Endothelial cell of umbilical vein (primary cell): ENCODE data around the gene RPL37A. TPM values are rescaled to one million over a fixed set of nuclear protein-coding genes. Genes with fewer than 3 reads are reported as not detected.
A peak's percentile ranks its signal among the peaks of the same experiment; 100 is the strongest.

ENCODE experiments used
- BruUV-seq: library from RNA; stranded (reverse); fragments of 400-500 nt; replicated peaks from 2 replicates; lab custom pipeline; 2021; lab: Mats Ljungman, UMichigan
- CTCF ChIA-PET: fragments of 300-600, 350-600 bp; sonication (Branson Sonifier 250); formaldehyde crosslinking; loops from one replicate; lab custom pipeline; 2021; ENCODE audit warnings: antibody characterized with exemption, inconsistent platforms; lab: Charles Lee
- POLR2A ChIA-PET: fragments of 300-600, 350-600 bp; sonication (Branson Sonifier 250); formaldehyde crosslinking; loops from one replicate; lab custom pipeline; 2021; ENCODE audit warnings: antibody characterized with exemption, inconsistent platforms; lab: Charles Lee
- DNase-seq: peaks from one replicate; pipeline ENCODE4 v3.0.0-alpha.2; 2011; ENCODE audit warnings: low read depth, low spot score
- FAIRE-seq: peaks from 2 replicates; lab custom pipeline; 2011; peaks lifted over from hg19 to GRCh38; lab: Jason Lieb, UNC
- H2AFZ ChIP-seq: 2 replicates; pipeline ENCODE4 v1.6.0; 2012; ENCODE audit warnings: low read depth, low read length, control low read depth, inconsistent platforms
- H3K27ac ChIP-seq: 2 replicates; pipeline ENCODE4 v1.5.1; 2011; ENCODE audit warnings: low read depth, mild to moderate bottlenecking, control low read depth, low read length, moderate library complexity; ENCODE audit not compliant: insufficient read depth
- H3K27me3 ChIP-seq, 2 experiments: 2 replicates each; pipeline versions ENCODE4 v1.6.0 to v1.6.1; 2011; ENCODE audit warnings: low read length in 2 of 2, mixed read lengths in 1 of 2; ENCODE audit not compliant: control insufficient read depth in 2 of 2, insufficient read depth in 2 of 2
- H3K36me3 ChIP-seq, 2 experiments: 2 replicates in 1 of 2; 3 replicates in 1 of 2; pipeline ENCODE4 v1.5.1; 2011; ENCODE audit warnings: low read length in 2 of 2, mild to moderate bottlenecking in 1 of 2, moderate library complexity in 1 of 2; ENCODE audit not compliant: control insufficient read depth in 2 of 2, insufficient read depth in 2 of 2; ENCODE audit errors: extremely low read depth in 1 of 2
- H3K4me1 ChIP-seq: 3 replicates; pipeline ENCODE4 v1.5.1; 2011; ENCODE audit warnings: mild to moderate bottlenecking, low read length; ENCODE audit not compliant: control insufficient read depth, insufficient read depth; ENCODE audit errors: extremely low read depth
- H3K4me2 ChIP-seq: 2 replicates; pipeline ENCODE4 v1.6.1; 2011; ENCODE audit warnings: low read length, control low read depth, mixed read lengths; ENCODE audit not compliant: insufficient read depth
- H3K4me3 ChIP-seq, 3 experiments: fragments of 200-600 bp in 1 of 3; sonication (generic), shearing (Covaris generic) in 1 of 3; replicated peaks in 1 of 3; 2 replicates each; pipeline ENCODE4 v1.5.1; 2011 to 2016; ENCODE audit warnings: control low read depth in 3 of 3, low read length in 3 of 3, mild to moderate bottlenecking in 2 of 3, inconsistent platforms in 1 of 3, low read depth in 1 of 3, moderate library complexity in 1 of 3; ENCODE audit not compliant: insufficient read depth in 1 of 3
- H3K79me2 ChIP-seq: 2 replicates; pipeline ENCODE4 v1.6.0; 2012; ENCODE audit warnings: low read length, inconsistent platforms; ENCODE audit not compliant: control insufficient read depth, insufficient read depth
- H3K9ac ChIP-seq: replicated peaks from 2 replicates; pipeline ENCODE3; 2011; ENCODE audit warnings: low read length, control low read depth; ENCODE audit not compliant: insufficient read depth; ENCODE audit errors: extremely low read depth
- H3K9me1 ChIP-seq: replicated peaks from 3 replicates; pipeline ENCODE4 v1.6.0; 2011; ENCODE audit warnings: mild to moderate bottlenecking, low read length; ENCODE audit not compliant: control insufficient read depth, insufficient read depth; ENCODE audit errors: extremely low read depth
- H3K9me3 ChIP-seq: replicated peaks from 2 replicates; pipeline ENCODE4 v1.5.1; 2012; ENCODE audit warnings: low read length, inconsistent platforms; ENCODE audit not compliant: control insufficient read depth, insufficient read depth
- H4K20me1 ChIP-seq: replicated peaks from 2 replicates; pipeline ENCODE3; 2011; ENCODE audit warnings: mild to moderate bottlenecking, low read length; ENCODE audit not compliant: control insufficient read depth, insufficient read depth; ENCODE audit errors: extremely low read depth
- EZH2 ChIP-seq: IDR thresholded peaks from 2 replicates; pipeline ENCODE4 v1.6.1; 2012; ENCODE audit warnings: borderline replicate concordance, low read depth, mild to moderate bottlenecking, moderate library complexity, low read length, inconsistent platforms; ENCODE audit not compliant: severe bottlenecking
- FOS ChIP-seq: IDR thresholded peaks from 2 replicates; pipeline ENCODE4 v1.6.1; 2011; ENCODE audit warnings: mild to moderate bottlenecking, low read length, moderate library complexity, borderline replicate concordance; ENCODE audit not compliant: insufficient read depth
- GATA2 ChIP-seq: IDR thresholded peaks from 2 replicates; pipeline ENCODE4 v1.7.0; 2011; ENCODE audit warnings: low read depth, mild to moderate bottlenecking, moderate library complexity, mixed read lengths, low read length; ENCODE audit not compliant: insufficient read length, insufficient read depth
- JUN ChIP-seq: IDR thresholded peaks from 2 replicates; pipeline ENCODE4 v1.6.1; 2011; ENCODE audit warnings: borderline replicate concordance, low read depth; ENCODE audit not compliant: insufficient read length, insufficient read depth
- MYC ChIP-seq: IDR thresholded peaks from one replicate; pipeline ENCODE4 v1.6.1; 2011; ENCODE audit warnings: mild to moderate bottlenecking, low read depth, low read length
- POLR2A ChIP-seq: IDR thresholded peaks from 2 replicates; pipeline ENCODE4 v1.6.1; 2012; ENCODE audit warnings: low read depth, mild to moderate bottlenecking, control low read depth, low read length
- POLR2AphosphoS5 ChIP-seq: IDR thresholded peaks from 2 replicates; pipeline ENCODE4 v1.6.1; 2012; ENCODE audit warnings: low read depth, mild to moderate bottlenecking, control low read depth, low read length, moderate library complexity; ENCODE audit not compliant: insufficient read depth
- dilution Hi-C: fragments of 300-500 bp; cut with MboI; formaldehyde crosslinking; loops from one replicate; pipeline ENCODE4 v1.15.0; 2019; ENCODE audit warnings: low sequenced_read_pairs; ENCODE audit not compliant: extremely low pct_ligation_motif_present
- intact Hi-C: fragments of 100-400 bp; cut with micrococcal nuclease; formaldehyde crosslinking; loops from one replicate; pipeline ENCODE4 v1.10.0; 2022
- polyA plus RNA-seq, 4 experiments: library from polyadenylated mRNA; depleted of rRNA in 3 of 4; stranded (reverse) in 3 of 4; unstranded in 1 of 4; fragments of >200 nt; gene quantifications; 2 replicates each; pipeline versions ENCODE4 v1.2.1 to v1.2.3, GENCODE V29; 2011 to 2012; ENCODE audit warnings: missing spikeins in 1 of 4
- total RNA-seq: library from RNA; stranded (reverse); gene quantifications from 2 replicates; pipeline ENCODE4 v1.2.3, GENCODE V29; 2021
- TF ChIP-seq, protein P1 (sequence below), 2 donors: IDR thresholded peaks; 1 replicate in 1 of 2; 2 replicates in 1 of 2; pipeline ENCODE4 v1.5.1; 2011; ENCODE audit warnings: low read length in 2 of 2, mild to moderate bottlenecking in 2 of 2, moderate library complexity in 2 of 2, control low read depth in 1 of 2, inconsistent platforms in 1 of 2, low read depth in 1 of 2; ENCODE audit not compliant: insufficient read depth in 1 of 2; ENCODE audit errors: extremely low read depth in 1 of 2
- TF ChIP-seq, protein P2 (sequence below): IDR thresholded peaks from 2 replicates; pipeline ENCODE4 v1.6.1; 2011; ENCODE audit not compliant: insufficient read depth, insufficient read length

Gene RPL37A
- total and polyA plus RNA-seq, 2 donors (not counting 3 experiments of a cell fraction or from before 2014, with no cell fraction given), result 1,889 to 2,628 TPM

- BruUV-seq, result no TSS peak
- Histone ChIP-seq H3K4me1 (peaks cover 29% of the 10 kb centered on the region), H3K4me3 (no peak overlapping the region), H4K20me1 (no peaks in the 10 kb centered on the region), H2AFZ (no peak overlapping the region), H3K27ac (peak overlapping the region; percentile 66), H3K79me2 (no peaks in the 10 kb centered on the region), H3K9me1 (no peaks in the 10 kb centered on the region), H3K36me3 (no peaks in the 10 kb centered on the region), H3K27me3 (no peaks in the 10 kb centered on the region), H3K9me3 (no peaks in the 10 kb centered on the region), H3K4me2 (peak overlapping the region; percentile 51), H3K9ac (peak overlapping the region; percentile 53)
- intact Hi-C loops, result loop anchor here (1.0 to 2.0 kb wide), 4 partner anchors 16 to 131 kb away; partner anchors contain the start of gene RPL37A
- ChIA-PET CTCF (interaction anchor here (3.1 to 4.3 kb wide), 2 partner anchors 15 to 131 kb away, joined by 13 to 27 read pairs; no protein-coding TSS in a partner anchor), POLR2A (no interaction called here)
- TF ChIP-seq, protein P1, sequence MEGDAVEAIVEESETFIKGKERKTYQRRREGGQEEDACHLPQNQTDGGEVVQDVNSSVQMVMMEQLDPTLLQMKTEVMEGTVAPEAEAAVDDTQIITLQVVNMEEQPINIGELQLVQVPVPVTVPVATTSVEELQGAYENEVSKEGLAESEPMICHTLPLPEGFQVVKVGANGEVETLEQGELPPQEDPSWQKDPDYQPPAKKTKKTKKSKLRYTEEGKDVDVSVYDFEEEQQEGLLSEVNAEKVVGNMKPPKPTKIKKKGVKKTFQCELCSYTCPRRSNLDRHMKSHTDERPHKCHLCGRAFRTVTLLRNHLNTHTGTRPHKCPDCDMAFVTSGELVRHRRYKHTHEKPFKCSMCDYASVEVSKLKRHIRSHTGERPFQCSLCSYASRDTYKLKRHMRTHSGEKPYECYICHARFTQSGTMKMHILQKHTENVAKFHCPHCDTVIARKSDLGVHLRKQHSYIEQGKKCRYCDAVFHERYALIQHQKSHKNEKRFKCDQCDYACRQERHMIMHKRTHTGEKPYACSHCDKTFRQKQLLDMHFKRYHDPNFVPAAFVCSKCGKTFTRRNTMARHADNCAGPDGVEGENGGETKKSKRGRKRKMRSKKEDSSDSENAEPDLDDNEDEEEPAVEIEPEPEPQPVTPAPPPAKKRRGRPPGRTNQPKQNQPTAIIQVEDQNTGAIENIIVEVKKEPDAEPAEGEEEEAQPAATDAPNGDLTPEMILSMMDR (IDR thresholded peaks at IDR 0.05; ENCODE audit: extremely low read depth in 1 of 2, insufficient read depth in 1 of 2, low read depth in 1 of 2, low read length in 2 of 2), result no peak
- TF ChIP-seq EZH2 (no peak), MYC (no peak), FOS (no peak), GATA2 (no peak), POLR2A (no peak), POLR2AphosphoS5 (no peak), JUN (no peak)
- TF ChIP-seq, protein P2, sequence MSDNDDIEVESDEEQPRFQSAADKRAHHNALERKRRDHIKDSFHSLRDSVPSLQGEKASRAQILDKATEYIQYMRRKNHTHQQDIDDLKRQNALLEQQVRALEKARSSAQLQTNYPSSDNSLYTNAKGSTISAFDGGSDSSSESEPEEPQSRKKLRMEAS, result no peak
- dilution Hi-C loops, result no loop called here
- DNase-seq (no peak), FAIRE-seq (peak; percentile 21)
These were observed 36.2 kb downstream of the RPL37A start for GRCh38 chr2:216534809-216535208.
